Femur (tissue), 1 donor: ENCODE measurements around the gene NRG3.
"Not testable (repeated sequence)": the region's sequence is repeated elsewhere in the genome, so short reads cannot be mapped to it uniquely, and the experiment has no call there.

Experiments
- DNase-seq: peaks from one replicate; pipeline ENCODE4 v3.0.0-alpha.2; 2017

The NRG3 gene

DNA sequence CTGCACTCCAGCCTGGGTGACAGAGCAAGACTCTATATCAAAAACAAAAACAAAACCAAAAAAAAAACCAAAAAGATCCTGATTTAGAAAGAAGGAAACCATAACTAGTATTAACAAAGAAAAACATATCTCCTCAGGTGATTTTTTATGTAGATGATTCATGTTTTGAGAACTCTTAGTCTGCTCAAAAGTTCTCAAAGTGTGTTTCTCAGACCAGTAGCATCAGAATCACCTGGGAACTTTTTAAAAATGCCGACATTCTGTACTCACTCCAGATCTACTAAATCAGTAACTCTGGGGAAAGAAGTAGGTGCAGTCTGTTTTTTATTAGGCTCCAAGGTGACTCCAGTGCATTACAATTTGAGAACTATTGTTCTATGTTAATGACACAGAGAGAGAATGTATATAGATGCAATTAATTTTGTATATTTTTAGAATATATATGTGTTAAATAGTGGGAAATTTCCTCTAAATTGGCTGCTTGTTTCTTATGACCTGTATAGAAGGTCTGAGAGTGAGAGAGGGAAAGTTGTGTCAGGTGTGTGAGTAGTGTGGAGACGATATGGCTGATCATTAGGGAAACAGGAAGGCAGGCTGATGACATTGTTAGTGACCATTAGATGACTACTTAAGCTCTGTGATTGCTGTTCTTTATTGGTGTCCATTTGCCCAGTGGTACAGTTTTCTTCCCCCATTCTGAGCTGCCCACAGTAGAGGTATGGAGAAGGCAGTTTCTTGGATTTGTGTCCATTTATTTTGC, 1075.0 kb downstream of the NRG3 start:
- DNase-seq = no peak

DNA sequence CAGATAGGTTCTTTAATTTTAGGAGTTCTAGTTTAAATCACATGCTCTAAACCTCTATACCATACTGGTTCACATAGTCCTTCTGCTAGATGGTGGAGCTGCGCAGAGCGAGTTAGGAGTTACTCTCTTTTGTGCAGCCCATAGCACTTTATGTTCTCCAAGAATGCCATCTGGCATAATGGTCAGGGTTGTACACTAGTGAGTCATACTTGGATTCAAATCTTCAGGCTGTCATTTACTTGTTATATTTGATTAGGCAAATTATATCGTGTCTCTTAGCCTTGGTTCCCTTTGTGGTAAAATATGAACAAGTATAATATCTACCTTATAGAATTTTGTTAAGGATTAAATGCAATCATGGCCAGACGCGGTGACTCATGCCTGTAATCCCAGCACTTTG, 1078.3 kb downstream of the NRG3 start:
- no peak for DNase-seq

DNA sequence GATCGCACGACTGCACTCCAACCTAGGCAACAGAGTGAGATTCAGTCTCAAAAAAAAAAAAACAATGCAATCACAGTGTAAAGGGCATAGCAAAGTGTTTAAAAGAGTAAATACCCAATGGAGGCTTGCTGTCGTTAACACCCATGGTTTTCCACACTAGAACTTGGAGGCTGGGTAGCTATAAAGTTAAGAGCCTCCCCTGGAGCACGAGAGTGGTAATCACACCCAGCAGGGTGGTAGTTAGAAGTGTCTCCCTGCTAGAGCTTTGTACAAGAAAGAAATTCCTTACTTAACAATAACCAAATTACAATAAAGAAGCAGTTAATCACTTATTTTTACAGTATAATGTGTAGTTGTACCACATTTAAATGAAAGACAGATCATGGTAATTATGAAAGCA, 1078.9 kb downstream of the NRG3 start:
- no peak for DNase-seq

DNA sequence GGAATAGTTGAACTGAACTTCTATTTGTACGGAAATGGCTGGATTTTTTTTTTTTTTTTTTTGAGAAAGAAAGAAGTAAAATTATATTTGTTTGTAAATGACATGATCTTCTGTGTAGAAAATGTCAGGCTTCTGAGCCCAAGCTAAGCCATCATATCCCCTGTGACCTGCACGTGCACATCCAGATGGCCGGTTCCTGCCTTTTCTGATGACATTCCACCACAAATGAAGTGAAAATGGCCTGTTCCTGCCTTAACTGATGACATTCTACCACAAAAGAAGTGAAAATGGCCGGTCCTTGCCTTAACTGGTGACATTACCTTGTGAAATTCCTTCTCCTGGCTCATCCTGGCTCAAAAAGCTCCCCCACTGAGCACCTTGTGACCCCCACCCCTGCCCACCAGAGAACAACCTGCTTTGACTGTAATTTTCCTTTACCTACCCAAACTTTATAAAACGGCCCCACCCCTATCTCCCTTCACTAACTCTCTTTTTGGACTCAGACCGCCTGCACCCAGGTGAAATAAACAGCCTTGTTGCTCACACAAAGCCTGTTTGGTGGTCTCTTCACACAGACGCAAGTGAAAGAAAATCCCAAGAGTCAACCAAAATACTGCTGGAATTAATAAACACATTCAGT, 1085.5 kb downstream of the NRG3 start:
- DNase-seq = not testable (repeated sequence)

DNA sequence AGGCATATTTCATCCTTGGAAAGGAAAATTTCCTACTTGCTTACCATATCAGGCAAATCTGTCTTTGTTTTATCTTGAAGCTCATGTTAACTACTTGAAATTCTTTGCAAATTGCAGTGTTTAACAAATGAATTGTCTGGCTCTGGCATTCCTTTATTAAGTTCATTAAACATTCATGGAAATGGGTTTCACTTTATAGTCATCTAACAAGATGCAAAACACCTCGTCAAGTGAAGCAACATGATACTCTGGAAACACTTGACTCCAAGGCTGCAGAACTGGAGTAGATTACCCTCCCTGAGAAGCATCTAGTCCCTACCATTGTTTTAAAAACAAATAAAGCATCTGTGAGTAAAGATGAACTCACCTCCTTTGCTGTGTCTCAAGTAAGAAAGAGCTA, 1086.9 kb downstream of the NRG3 start:
- DNase-seq = no peak

DNA sequence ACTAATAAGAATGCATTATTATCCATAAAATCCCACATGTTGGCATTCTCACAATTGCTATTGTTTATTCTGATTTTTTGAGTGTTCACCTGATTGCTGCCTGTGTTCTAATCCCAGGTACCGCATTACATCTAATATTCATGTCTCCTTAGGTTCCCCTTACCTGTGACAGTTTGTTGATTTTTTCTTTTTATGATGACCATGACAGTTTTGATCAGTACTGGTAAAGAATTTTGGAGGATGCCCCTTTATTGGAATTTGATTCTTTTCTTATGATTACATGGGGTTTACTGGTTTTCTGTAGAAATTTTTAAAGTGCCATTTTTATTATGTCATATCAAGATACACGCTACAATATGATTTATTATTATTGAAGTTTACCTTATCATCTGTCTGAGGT, 1091.1 kb downstream of the NRG3 start:
- no peak for DNase-seq

DNA sequence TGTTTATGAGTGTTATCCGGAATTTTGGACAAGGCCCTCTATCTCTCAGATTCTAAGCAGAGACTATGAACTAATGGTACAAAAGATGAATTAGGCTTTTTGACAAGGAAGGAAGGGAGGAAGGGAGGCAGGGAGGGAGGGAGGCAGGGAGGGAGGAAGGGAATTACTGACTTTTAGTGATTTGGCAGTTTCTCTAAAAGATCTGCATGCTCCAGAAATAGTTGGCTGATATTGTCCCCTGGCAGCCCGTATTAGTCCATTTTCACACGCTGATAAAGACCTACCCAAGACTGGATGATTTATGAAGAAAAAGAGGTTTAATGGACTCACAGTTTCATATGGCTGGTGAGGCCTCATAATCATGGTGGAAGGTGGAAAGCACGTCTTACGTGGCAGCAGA, 1093.5 kb downstream of the NRG3 start:
- DNase-seq = no peak

DNA sequence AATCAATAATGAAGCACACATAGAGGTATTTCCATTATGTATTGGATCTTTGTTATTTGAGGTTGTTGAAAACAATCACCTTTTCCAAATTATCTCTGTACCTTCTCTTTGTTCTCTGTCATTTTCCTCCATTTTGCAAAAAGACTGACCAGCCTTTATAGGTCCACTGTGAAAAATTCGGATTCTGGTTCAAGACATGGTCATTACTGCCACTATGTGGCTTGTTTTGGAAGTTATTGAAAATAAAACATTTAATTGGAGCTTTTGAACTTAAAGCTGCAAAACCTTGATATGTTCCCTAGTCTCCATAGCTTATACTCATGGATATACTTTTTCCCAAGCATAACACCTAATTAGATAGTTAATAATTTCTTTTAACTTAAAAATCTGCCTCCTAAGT, 1094.4 kb downstream of the NRG3 start:
- no peak for DNase-seq

DNA sequence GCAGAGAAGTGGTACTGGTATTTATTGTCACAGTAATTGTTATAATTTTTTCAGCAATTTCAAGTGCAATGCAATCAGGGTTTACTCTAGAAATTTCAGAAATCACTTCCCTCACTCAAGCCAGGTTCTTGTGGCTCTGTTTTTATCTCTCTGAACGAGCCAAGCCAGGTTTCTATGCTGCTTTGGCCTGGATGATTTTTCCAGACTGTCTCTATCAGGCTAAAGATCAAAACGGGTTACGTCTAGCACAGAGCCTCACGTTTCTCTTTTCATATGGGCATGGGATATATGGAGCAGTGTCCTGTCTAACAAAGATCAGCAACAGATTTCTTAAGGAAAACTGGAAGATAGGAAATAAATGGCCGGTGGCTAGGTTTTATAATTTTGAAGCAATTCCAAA, 1105.3 kb downstream of the NRG3 start:
- DNase-seq = no peak

DNA sequence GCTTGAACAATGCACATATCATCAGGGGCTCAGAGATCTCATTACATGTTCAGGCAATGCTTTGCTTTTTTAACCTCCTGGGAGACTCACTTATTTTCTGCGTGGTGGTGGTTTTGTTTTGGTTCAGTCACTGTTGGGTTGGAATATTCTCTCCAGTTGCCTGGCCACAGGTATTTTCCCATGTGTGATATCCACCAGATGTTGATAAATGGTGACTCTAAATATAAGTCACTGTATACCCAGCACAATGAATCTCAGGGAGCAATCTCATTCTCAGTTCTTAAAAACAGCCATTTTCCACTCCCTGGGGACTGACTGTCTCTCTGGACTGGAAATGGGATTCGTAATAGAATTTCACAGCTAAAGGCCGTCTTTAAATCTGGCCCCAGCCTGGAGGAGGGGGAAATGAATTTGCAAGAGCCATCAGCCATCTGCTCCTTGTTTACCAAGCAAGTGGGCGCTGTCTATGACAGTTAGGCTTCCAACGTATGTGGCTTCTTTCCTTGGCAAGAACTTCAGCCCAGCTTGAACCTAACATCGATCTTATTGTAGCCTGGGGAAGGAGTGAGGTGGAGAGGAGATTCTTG, 1106.2 kb downstream of the NRG3 start:
- DNase-seq = no peak

DNA sequence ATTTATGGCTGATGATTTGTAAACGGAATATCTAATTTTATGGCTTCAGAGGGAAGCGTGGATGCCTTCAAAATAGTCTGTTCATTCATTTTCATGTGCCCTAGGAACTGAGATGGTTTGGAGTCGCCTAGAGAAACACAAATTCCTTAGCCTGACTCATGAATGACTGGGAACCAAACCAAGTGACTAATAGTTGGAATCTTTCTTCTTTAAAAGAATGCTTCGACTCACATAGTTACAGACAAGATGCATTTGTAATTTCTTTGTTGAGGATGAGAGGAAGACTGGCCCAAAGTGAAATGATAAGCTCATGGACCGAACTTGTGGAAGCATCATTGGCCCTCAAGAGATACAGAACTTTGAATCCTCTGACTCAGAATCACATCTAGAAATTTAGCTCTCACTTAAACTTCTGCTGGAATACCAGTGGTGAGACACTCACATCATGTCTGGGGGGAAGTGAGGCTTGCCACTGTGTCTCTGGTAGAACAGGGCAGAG, 1107.2 kb downstream of the NRG3 start:
- no peak for DNase-seq

DNA sequence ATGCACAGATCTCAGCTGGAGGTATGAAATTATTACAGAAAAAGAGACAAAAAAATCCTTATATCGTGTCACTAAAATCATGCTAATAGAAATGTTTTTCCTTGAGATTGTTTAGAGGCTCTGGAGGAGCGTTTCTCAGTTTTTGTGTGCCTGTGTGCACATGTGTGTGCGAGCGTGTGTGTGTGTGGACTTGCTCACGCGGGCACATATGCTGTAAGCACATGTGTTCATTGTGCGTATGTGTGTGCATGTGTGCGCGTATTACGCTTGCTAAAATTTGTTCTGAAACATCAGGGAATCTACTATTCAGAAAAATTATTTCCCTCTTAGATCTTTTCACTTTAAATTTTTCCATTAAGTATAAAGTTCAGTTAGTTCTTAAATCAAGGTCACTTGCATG, 1111.2 kb downstream of the NRG3 start:
- no peak for DNase-seq

DNA sequence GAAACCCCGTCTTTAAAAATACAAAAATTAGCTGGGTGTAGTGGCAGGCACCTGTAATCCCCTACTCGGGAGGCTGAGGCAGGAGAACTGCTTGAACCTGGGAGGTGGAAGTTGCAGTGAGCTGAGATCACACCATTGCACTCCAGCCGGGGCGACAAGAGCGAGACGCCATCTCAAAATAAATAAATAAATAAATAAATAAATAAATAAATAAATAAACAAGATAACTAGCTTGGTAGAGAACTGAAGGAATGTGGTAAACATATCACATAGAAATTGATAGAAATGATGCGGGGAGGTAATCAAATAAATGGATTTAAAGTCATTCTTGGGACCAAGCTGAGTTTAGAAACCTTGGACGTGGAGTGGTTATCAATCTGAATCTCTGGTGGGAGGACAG, 1131.5 kb downstream of the NRG3 start:
- DNase-seq = not testable (repeated sequence)

DNA sequence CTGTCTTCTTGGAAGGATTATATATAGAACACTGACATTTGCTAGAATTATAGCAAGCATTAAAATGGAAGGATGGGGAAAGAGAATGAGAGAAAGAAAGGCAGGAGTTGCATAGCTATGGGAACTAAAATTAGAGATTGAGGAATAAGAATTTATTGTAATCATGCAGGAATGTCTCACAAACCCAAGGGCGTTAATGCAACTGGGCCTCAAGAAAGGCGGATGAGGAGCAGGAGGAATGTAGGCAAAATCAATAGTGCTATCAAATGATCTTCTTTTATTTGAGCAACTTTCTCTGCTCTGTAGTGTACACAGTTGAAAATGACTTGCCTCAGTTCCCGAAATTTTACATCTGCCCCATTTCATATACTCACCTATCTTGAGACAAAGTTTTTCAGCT, 1132.5 kb downstream of the NRG3 start:
- DNase-seq = no peak

DNA sequence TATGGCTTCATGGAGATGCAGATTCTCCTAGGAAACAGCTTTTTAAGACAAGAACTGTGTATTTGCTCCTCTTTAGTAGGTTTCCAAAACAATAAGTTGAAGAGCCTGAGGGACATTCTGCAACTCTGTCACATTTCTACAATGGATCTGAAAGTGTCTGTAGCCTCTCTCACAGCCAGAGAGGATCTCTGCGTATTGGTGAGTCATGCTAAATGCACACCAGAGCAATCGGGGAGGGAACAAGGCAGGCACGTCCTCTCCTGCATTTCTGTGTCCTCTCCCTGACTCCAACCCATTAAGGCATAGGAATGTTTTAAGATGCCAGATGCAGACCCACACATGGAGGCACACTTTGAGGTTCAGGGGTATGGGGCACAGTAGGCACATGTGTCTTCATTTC, 1137.9 kb downstream of the NRG3 start:
- DNase-seq = no peak

DNA sequence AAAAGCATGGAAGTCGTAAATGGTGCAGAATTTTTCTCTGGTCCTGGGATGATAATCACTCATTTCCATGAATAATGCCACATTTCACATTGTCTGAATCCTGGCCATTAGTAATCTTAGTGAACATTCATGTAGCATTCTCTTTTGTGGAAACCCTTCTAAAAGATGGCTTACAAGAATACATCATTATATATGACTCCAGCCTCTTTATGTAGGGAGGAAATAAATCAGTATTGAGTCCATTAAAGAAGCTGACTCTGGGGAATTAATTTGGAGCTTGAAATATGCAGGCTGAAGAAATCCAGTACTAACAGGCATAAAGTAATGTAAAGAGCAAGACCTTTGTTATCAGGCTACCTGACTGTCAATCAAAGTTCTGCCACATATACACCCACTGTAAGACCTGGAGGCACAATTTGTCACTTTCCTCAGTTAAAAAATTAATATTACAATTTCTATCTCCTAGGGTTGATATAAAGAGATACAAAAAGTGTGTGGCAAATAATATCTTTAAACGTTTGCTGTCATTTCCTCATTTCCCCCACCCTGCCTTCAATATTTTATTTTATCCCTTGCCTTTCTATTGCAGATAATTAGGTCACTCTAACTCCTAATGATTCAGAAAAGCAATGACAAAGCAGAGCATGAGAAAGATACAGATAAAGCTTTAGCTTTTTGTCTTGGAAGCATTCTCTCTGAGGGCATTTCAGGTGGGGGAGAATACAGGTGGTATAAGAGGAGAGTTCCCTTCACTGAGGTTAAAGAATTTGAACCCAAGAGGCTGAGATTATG, 1142.3 kb downstream of the NRG3 start:
- no peak for DNase-seq

DNA sequence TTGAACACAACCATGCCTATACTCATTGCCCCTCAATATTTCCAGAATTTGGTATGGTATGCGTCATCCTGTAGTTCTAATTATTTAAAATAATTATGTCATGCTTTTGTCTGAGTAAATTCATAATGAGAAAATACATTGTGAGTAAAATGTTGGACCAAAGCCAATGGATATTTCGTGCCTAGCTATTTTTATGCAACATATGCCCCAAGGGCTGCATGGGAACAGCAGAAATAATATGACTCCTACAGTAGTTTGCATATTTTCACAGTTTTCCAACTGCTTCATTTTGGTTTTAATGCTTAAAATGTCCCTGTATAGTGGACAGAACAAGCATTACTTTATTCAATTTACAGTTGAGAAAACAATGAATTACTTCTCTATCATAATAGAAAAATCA, 1148.7 kb downstream of the NRG3 start:
- no peak for DNase-seq
